K562 (cell line): ENCODE data around the gene C1RL. TPM values are rescaled to one million over a fixed set of nuclear protein-coding genes. Genes with fewer than 3 reads are reported as not detected.

Source experiments
- CBX8 ChIP-seq: fragments of 200-600 bp; sonication (generic); IDR thresholded peaks from 2 replicates; pipeline ENCODE4 v1.6.1; 2012; ENCODE audit warnings: borderline replicate concordance, mixed run types, low read depth, mild to moderate bottlenecking, moderate library complexity, mixed read lengths, low read length, control low read depth, inconsistent platforms; ENCODE audit not compliant: poor library complexity, severe bottlenecking; ENCODE audit errors: extremely low read depth
- DIDO1 ChIP-seq: fragments of 450-650 bp; IDR thresholded peaks from 2 replicates; pipeline ENCODE4 v1.6.1; 2016; ENCODE audit warnings: low read depth, missing biosample characterization, missing genetic modification characterization
- FOSL1 ChIP-seq: fragments of 200-800 bp; sonication (Bioruptor generic); conservative IDR thresholded peaks from 2 replicates; pipeline ENCODE4 v1.6.1; 2016; ENCODE audit warnings: missing genetic modification characterization, missing compliant biosample characterization
- HOXB6 ChIP-seq: fragments of 250-450 bp; sonication (Bioruptor Pico); IDR thresholded peaks from 2 replicates; pipeline ENCODE4 v1.5.1; 2022; ENCODE audit warnings: mild to moderate bottlenecking, borderline replicate concordance
- KAT2B ChIP-seq: IDR thresholded peaks from one replicate; pipeline ENCODE4 v1.6.1; 2012; ENCODE audit warnings: low read depth, mild to moderate bottlenecking, control low read depth, inconsistent platforms, low read length, moderate library complexity
- NBN ChIP-seq: fragments of 450-650 bp; IDR thresholded peaks from 2 replicates; pipeline ENCODE4 v1.6.1; 2016; ENCODE audit warnings: low read depth, mild to moderate bottlenecking
- RUNX1 ChIP-seq: sonication (generic); IDR thresholded peaks from 2 replicates; pipeline ENCODE4 v1.6.1; 2016; ENCODE audit warnings: antibody characterized with exemption, low read depth
- SRSF9 ChIP-seq: fragments of 200-400 bp; formaldehyde crosslinking; IDR thresholded peaks from 2 replicates; pipeline ENCODE4 v1.6.1; 2017; ENCODE audit warnings: low read depth, low read length, borderline replicate concordance
- TCFL5 ChIP-seq: fragments of 250-450 bp; sonication (Bioruptor Pico); conservative IDR thresholded peaks from 2 replicates; pipeline ENCODE4 v1.6.1; 2021; ENCODE audit warnings: mild to moderate bottlenecking, moderate library complexity, matching md5 sums
- ZKSCAN8 ChIP-seq: fragments of 200-800 bp; sonication (Bioruptor generic); IDR thresholded peaks from 2 replicates; pipeline ENCODE4 v1.6.1; 2016; ENCODE audit warnings: missing genetic modification characterization, missing compliant biosample characterization
- ZNF253 ChIP-seq: fragments of 250-450 bp; sonication (Bioruptor Pico); conservative IDR thresholded peaks from 2 replicates; pipeline ENCODE4 v1.6.1; 2021; ENCODE audit warnings: mild to moderate bottlenecking
- polyA plus RNA-seq, 8 experiments: library from polyadenylated mRNA; depleted of rRNA in 4 of 8; stranded (reverse) in 5 of 8; unstranded in 3 of 8; fragments of >200 nt; fragmentation: Nextera tagmentation in 2 of 8; fragmentation: Illumina TruSeq in 1 of 8; extraction: Ambion mirVana in 2 of 8; extraction: Trizol in 1 of 8; gene quantifications; 2 replicates each; pipeline versions ENCODE4 v1.2.1 to v1.2.3, GENCODE V29; 2011 to 2014; ENCODE audit warnings: inconsistent platforms in 1 of 8, missing spikeins in 1 of 8
- total RNA-seq, 7 experiments: library from RNA; depleted of rRNA in 6 of 7; stranded (reverse); fragments of >200 nt in 6 of 7; fragmentation: Illumina TruSeq in 2 of 7; extraction: Trizol in 2 of 7; gene quantifications; 2 replicates each; pipeline versions ENCODE4 v1.2.1 to v1.2.3, GENCODE V29; 2011 to 2021; ENCODE audit warnings: low replicate concordance in 1 of 7
- TF ChIP-seq, protein P1 (sequence below): fragments of 450-650 bp; IDR thresholded peaks from 2 replicates; pipeline ENCODE4 v1.6.1; 2016; ENCODE audit warnings: mild to moderate bottlenecking, moderate library complexity
- TF ChIP-seq, protein P2 (sequence below): fragments of 200-800 bp; sonication (Bioruptor generic); IDR thresholded peaks from 2 replicates; pipeline ENCODE4 v1.6.1; 2017; ENCODE audit warnings: missing genetic modification characterization, missing compliant biosample characterization
- TF ChIP-seq, protein P3 (sequence below): sonication (generic); formaldehyde crosslinking; IDR thresholded peaks from 2 replicates; pipeline ENCODE4 v1.8.0; 2022; ENCODE audit warnings: mild to moderate bottlenecking, missing genetic modification reagents

C1RL gene
- total and polyA plus RNA-seq, 9 of the 15 experiments (the other 6 are each of a cell fraction or from before 2014, with no cell fraction given): 1.4 to 10.7 (median 8.0) TPM

DNA sequence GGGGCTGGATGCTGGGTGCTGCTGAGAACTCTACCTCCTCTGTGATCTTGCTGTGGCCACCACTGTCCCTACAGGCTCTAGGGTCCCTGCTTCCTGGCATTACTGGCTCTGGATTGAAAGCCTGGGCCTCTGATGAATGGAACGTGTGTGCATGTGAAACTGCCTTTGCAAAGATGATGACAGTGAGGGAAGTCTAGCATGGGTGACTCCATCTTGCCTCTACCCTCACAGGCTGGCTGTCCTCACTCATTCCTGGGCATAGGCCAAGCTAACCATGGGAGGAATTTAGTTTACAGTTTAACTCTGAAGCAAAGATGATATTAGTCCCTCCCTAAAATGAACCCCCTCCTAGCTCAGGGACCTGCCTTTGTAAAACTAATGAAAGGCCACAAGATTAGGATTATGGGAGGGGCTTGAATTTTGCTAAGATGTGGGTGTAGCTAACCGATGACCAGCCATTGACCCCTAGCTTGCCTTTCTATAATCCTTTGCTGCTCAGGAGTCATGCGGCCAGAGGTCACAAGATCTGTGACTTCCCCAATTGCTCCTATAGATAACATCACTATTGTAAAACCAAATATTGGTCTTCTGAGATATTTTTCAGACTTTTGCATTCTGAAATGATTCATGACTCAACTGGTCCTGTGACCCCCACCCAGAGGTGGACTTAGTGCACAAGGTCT, 50.7 kb downstream of the C1RL start (continued):
- TF ChIP-seq, protein P1, sequence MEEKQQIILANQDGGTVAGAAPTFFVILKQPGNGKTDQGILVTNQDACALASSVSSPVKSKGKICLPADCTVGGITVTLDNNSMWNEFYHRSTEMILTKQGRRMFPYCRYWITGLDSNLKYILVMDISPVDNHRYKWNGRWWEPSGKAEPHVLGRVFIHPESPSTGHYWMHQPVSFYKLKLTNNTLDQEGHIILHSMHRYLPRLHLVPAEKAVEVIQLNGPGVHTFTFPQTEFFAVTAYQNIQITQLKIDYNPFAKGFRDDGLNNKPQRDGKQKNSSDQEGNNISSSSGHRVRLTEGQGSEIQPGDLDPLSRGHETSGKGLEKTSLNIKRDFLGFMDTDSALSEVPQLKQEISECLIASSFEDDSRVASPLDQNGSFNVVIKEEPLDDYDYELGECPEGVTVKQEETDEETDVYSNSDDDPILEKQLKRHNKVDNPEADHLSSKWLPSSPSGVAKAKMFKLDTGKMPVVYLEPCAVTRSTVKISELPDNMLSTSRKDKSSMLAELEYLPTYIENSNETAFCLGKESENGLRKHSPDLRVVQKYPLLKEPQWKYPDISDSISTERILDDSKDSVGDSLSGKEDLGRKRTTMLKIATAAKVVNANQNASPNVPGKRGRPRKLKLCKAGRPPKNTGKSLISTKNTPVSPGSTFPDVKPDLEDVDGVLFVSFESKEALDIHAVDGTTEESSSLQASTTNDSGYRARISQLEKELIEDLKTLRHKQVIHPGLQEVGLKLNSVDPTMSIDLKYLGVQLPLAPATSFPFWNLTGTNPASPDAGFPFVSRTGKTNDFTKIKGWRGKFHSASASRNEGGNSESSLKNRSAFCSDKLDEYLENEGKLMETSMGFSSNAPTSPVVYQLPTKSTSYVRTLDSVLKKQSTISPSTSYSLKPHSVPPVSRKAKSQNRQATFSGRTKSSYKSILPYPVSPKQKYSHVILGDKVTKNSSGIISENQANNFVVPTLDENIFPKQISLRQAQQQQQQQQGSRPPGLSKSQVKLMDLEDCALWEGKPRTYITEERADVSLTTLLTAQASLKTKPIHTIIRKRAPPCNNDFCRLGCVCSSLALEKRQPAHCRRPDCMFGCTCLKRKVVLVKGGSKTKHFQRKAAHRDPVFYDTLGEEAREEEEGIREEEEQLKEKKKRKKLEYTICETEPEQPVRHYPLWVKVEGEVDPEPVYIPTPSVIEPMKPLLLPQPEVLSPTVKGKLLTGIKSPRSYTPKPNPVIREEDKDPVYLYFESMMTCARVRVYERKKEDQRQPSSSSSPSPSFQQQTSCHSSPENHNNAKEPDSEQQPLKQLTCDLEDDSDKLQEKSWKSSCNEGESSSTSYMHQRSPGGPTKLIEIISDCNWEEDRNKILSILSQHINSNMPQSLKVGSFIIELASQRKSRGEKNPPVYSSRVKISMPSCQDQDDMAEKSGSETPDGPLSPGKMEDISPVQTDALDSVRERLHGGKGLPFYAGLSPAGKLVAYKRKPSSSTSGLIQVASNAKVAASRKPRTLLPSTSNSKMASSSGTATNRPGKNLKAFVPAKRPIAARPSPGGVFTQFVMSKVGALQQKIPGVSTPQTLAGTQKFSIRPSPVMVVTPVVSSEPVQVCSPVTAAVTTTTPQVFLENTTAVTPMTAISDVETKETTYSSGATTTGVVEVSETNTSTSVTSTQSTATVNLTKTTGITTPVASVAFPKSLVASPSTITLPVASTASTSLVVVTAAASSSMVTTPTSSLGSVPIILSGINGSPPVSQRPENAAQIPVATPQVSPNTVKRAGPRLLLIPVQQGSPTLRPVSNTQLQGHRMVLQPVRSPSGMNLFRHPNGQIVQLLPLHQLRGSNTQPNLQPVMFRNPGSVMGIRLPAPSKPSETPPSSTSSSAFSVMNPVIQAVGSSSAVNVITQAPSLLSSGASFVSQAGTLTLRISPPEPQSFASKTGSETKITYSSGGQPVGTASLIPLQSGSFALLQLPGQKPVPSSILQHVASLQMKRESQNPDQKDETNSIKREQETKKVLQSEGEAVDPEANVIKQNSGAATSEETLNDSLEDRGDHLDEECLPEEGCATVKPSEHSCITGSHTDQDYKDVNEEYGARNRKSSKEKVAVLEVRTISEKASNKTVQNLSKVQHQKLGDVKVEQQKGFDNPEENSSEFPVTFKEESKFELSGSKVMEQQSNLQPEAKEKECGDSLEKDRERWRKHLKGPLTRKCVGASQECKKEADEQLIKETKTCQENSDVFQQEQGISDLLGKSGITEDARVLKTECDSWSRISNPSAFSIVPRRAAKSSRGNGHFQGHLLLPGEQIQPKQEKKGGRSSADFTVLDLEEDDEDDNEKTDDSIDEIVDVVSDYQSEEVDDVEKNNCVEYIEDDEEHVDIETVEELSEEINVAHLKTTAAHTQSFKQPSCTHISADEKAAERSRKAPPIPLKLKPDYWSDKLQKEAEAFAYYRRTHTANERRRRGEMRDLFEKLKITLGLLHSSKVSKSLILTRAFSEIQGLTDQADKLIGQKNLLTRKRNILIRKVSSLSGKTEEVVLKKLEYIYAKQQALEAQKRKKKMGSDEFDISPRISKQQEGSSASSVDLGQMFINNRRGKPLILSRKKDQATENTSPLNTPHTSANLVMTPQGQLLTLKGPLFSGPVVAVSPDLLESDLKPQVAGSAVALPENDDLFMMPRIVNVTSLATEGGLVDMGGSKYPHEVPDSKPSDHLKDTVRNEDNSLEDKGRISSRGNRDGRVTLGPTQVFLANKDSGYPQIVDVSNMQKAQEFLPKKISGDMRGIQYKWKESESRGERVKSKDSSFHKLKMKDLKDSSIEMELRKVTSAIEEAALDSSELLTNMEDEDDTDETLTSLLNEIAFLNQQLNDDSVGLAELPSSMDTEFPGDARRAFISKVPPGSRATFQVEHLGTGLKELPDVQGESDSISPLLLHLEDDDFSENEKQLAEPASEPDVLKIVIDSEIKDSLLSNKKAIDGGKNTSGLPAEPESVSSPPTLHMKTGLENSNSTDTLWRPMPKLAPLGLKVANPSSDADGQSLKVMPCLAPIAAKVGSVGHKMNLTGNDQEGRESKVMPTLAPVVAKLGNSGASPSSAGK: no peak
- no peak for TF ChIP-seq KAT2B
- TF ChIP-seq TCFL5: no peak; the same call in 1 of the 2 replicates
- no peak for TF ChIP-seq SRSF9
- 0 out of 2 replicates have a peak, but pooled peaks have one; percentile 37 for TF ChIP-seq ZKSCAN8 (CRISPR knock-in tag)
- no peak for TF ChIP-seq NBN
- TF ChIP-seq, protein P2, sequence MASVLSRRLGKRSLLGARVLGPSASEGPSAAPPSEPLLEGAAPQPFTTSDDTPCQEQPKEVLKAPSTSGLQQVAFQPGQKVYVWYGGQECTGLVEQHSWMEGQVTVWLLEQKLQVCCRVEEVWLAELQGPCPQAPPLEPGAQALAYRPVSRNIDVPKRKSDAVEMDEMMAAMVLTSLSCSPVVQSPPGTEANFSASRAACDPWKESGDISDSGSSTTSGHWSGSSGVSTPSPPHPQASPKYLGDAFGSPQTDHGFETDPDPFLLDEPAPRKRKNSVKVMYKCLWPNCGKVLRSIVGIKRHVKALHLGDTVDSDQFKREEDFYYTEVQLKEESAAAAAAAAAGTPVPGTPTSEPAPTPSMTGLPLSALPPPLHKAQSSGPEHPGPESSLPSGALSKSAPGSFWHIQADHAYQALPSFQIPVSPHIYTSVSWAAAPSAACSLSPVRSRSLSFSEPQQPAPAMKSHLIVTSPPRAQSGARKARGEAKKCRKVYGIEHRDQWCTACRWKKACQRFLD (CRISPR knock-in tag): peak; percentile 89
- TF ChIP-seq DIDO1: peak; percentile 47; the same call in 1 of the 2 replicates
- TF ChIP-seq ZNF253 (CRISPR knock-in tag): no peak
- no peak for TF ChIP-seq RUNX1
- peak; percentile 62 for TF ChIP-seq FOSL1 (tag)
- TF ChIP-seq CBX8: no peak
- TF ChIP-seq, protein P3, sequence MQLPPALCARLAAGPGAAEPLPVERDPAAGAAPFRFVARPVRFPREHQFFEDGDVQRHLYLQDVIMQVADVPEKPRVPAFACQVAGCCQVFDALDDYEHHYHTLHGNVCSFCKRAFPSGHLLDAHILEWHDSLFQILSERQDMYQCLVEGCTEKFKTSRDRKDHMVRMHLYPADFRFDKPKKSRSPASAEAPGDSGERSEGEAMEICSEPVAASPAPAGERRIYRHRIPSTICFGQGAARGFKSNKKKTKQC (CRISPR knock-in tag): no peak
- no peak for TF ChIP-seq HOXB6
